GM18508 (cell line): Measurements from ENCODE around the gene PDLIM5.

Experiments
- ATAC-seq: cut with Tn5 transposase; IDR thresholded peaks from one replicate; pipeline ENCODE4 v1.9.1; 2021; ENCODE audit warnings: moderate number of reproducible peaks; ENCODE audit not compliant: insufficient read depth, unreplicated experiment

Gene PDLIM5

GRCh38 chr4:94673961-94674360 is 222.2 kb downstream of the PDLIM5 start:
- ATAC-seq, result no peak

GRCh38 chr4:94676970-94677369 is 225.2 kb downstream of the PDLIM5 start:
- ATAC-seq, result no peak

- no peak for ATAC-seq
These were observed 227.2 kb downstream of the PDLIM5 start for GRCh38 chr4:94678896-94679295.

GRCh38 chr4:94680176-94680862 is 228.6 kb downstream of the PDLIM5 start:
- ATAC-seq, result no peak

- no peak for ATAC-seq
These were observed 234.3 kb downstream of the PDLIM5 start for GRCh38 chr4:94686086-94686485.

GRCh38 chr4:94689155-94689860 is 237.6 kb downstream of the PDLIM5 start:
- no peak for ATAC-seq

GRCh38 chr4:94690851-94691254 is 239.1 kb downstream of the PDLIM5 start:
- ATAC-seq, result no peak

- no peak for ATAC-seq
These were observed 239.8 kb downstream of the PDLIM5 start for GRCh38 chr4:94691552-94691951.

- no peak for ATAC-seq
These were observed 243.6 kb downstream of the PDLIM5 start for GRCh38 chr4:94695384-94695783.

GRCh38 chr4:94698187-94698586 is 246.4 kb downstream of the PDLIM5 start:
- no peak for ATAC-seq

GRCh38 chr4:94700298-94700697 is 248.6 kb downstream of the PDLIM5 start:
- no peak for ATAC-seq

- ATAC-seq, result no peak
These were observed 250.0 kb downstream of the PDLIM5 start for GRCh38 chr4:94701631-94702300.

- no peak for ATAC-seq
These were observed 259.9 kb downstream of the PDLIM5 start for GRCh38 chr4:94711635-94712034.

- ATAC-seq, result no peak
These were observed 262.8 kb downstream of the PDLIM5 start for GRCh38 chr4:94714365-94715160.

- ATAC-seq, result no peak
These were observed 264.0 kb downstream of the PDLIM5 start for GRCh38 chr4:94715726-94716125.
